HG03520 (cell line): ENCODE measurements around the gene KCTD7.
"Not testable (repeated sequence)": the region's sequence is repeated elsewhere in the genome, so short reads cannot be mapped to it uniquely, and the experiment has no call there.

Experiments
- ATAC-seq: cut with Tn5 transposase; IDR thresholded peaks from one replicate; pipeline ENCODE4 v1.9.1; 2021; ENCODE audit warnings: mild to moderate bottlenecking, moderate library complexity; ENCODE audit not compliant: unreplicated experiment

KCTD7 gene

DNA sequence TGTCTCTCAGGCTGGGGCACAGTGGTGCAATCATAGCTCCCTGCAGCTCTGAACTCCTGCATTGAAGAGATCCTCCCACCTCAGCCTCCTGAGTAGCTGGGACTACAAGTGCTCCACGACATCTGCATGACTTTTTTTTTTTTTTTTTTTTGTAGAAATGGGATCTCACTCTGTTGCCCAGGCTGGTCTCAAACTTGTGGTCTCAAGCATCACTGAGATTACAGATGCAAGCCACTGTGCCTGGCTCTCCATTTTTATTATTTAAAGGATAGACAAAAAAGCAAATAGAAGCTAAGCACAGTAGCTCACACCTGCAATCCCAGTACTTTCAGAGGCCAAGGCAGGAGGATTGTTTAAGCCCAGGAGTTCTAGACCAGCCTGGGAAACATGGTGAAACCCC, 13.0 kb upstream of the KCTD7 start:
- ATAC-seq, result no peak

DNA sequence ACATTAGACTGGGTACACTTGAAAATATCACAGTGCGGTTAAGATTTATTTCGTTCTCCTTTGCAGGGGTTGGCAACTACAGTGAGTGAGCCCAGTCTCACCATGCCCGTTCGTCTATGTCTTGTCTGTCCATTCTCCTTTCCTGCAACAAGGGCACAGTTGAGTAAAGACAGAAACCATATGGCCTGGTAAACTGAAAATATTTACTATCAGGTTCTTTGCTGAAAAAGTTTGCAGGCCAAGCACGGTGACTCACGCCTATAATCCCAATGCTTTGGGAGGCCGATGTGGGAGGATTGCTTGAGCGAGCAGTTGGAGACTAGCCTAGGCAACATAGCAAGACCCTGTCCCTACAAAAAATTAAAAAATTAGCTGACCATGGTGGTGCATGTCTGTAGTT, 11.4 kb upstream of the KCTD7 start:
- no peak for ATAC-seq

DNA sequence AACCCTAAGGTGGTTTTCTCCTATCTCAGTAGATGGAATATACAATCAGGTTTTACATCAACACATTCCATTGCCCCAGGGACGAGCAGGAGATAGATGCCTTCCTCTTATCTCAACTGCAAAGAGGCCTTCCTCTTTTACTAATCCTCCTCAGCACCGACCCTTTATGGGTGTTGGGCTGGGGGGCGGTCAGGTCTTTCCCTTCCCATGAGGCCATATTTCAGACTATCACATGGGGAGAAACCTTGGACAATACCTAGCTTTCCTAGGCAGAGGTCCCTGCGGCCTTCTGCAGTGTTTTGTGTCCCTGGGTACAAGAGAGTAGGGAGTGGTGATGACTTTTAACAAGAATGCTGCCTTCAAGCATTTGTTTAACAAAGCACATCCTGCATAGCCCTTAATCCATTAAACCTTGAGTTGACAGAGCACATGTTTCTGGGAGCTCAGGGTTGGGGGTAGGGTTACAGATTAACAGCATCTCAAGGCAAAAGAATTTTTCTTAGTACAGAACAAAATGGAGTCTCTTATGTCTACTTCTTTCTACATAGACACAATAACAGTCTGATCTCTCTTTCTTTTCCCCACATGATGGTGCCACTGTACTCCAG, 9.2 kb upstream of the KCTD7 start:
- ATAC-seq, result not testable (repeated sequence)

DNA sequence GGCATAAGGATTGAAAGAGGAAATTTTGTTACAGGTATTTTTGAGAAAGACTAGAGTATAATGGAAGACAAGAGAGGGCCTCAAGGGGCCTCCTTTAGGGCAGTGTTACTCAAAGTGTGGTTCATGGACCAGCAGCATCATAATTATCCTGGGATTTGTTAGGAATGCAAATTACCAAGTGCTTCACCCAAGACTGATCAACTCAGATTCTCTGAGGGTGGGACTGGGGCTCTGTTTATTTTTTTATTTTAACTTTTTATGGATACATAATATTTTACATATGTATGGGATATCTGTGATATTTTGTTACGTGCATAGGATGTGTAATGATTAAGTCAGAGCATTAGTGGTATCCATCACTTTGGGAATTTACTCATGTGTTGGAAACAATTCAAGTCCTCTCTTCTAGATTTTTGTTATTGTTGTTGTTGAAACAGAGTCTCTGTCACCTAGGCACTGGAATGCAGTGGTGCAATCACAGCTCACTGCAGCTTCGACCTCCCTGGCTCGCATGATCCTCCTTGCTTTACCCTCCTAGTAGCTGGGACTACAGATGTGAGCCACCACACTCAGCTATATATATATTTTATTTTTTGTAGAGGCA, 2.2 kb upstream of the KCTD7 start:
- no peak for ATAC-seq

DNA sequence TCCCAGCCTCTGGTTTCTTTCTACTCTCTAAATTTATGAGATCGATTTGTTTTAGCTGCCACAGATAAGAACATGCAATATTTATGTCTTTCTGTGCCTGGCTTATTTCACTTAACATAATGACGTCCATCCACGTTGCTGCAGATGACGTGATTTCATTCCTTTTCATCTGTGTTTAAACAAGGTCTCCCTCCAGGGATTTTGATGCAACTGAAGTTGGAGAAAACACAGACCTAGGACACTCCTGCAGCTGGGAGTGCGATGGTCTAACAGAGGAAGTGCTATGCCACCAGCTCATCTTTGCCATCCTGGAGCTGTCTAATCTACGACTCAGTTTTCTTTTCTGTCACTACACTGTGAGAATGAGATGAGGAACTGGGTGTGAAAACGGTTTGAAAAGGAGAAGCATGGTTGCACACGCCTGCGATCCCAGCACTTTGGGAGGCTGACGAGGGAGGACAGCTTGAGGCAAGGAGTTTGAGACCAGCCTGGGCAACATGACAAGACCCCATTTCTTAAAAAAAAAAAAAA, 1.5 kb upstream of the KCTD7 start:
- ATAC-seq, result no peak

DNA sequence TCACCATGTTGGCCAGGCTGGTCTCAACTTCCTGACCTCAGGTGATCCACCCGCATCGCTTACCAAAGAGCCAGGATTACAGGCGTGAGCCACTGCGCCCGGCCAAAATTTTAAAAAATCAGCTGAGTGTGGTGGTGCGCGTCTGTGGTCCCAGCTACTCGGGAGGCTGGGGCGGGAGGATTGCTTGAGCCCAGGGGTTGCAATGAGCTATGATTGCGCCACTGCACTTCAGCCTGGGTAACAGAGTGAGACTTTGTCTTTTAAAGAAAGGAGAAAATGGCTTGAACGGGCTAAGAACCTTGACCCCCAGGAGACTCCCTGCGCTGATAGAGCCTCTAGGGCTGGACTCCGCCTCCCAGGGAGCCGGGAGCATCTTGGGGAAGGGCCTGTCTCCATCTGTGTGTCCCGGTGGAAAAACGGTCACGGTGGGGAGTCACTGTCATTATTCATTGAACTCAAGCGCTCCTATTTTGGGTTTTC, 760 bp upstream of the KCTD7 start:
- no peak for ATAC-seq

DNA sequence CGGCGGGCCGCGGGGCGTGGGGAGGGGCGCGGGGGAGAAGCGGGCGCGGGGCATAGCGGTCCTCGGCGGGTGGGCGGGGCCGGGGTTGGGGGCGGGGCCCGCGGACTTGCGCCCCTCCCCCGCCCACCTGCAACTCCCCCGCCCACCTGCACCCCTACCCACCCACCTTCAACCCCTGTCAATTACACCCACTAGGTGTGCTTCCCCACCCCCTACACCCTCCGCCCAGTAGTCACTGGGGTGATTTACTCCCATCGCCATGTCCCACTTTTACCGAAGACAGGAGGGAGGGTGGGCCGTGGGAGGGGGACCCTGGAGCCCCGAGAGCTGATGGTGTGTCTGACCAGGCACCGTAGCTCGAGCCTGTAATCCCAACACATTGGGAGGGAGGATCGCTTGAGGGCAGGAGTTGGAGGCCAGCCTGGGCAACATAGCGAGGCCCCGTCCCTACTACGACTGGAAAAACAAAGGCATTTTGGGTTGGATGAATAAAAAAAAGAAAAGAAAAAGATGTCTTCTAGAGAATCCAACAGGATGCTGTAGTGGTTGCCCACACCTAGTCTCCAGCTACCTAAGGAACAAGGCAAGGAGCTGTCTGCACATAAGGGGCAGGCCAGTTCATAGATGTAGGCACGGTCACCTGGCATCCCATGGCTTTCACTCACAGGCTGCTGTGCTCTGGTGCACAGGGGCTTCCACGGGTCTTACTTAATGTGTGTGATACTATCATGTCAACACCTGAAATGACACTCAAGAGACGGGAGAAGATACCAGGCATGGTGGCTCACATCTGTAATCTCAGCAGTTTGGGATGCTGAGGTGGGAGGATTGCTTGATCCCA, 761 bp downstream of the KCTD7 start:
- no peak for ATAC-seq

DNA sequence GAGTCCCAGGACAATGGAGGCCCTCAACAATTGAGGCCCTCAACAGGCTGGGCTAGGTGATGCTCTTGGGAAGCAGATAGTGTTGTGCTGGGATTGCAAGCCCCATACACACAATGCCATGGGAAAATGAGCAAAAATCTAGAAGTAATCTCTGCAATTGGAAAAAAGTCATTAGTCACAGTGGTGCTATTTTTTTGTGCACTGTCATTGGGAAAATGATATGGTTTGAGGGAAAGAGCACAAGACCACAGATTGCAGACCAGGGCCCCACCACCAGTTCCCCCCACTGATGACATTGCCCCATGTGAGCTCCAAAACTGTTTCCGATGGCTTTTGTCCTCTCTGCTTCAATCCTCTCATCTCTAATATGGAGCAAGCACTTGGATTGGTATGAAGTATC, 1.9 kb downstream of the KCTD7 start:
- no peak for ATAC-seq

DNA sequence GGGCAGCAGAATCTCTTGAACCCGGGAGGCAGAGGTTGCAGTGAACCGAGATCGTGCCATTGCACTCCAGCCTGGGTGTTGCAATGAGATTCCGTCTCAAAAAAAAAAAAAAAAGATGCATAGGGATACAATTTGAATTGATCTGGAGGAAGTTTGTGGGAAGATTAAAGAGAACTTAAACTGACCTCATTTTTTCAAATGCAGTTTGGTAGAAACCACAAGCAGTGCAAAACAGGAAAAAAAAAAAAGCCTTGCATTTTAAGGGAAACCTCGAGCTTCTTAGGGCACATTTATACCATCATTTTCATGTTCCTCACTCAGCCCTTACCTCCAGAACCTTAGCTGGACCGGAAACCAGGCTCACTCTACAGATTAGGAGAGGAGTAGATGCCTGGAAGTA, 2.8 kb downstream of the KCTD7 start:
- ATAC-seq, result no peak

DNA sequence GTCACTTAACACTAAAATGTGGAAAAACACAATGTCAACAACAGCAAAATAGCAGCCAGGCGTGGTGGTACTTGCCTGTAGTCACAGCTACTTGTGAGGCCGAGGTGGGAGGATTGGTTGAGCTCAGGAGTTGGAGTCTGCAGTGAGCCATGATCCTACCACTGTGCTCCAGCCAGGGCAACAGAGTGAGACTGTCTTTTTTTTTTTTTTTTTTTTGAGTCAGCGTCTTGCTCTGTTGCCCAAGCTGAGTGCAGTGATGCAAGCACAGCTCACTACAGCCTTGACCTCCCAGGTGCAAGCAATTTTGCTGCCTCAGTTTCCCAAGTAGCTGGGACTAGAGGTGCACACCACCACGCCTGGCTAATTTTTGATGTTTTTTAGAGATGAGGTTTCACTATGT, 6.1 kb downstream of the KCTD7 start:
- ATAC-seq, result no peak

DNA sequence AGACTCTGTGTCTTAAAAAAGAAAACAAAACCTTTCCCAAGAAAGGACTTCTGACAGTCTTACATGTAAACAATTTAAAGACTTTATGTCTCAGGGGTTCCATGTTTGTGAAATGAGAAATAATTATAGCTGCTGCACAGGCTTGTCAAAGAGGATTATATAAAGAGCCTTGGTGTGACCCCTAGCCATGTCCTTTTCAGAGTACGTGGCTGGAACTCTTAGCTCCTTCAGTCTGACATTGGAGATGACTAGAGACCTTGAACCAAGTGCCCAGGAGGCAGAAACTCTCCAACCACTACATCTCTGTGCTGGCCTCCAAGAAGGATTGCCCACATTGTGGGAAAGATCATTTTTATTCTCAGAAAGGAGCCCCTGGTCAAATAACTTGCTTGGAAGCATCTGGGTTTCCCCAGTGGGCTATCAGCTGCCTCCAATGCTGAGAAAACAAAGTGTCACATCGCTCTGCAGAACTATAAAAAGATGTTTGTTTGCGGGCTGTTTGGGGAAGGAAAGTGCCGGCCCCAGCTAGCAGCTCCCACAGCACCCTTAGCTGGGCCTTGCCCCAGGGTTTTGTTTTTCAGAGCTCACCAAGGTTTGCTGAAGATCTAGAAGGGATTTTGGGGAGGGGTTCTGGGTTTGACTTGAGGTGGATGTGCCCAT, 6.8 kb downstream of the KCTD7 start:
- not testable (repeated sequence) for ATAC-seq

DNA sequence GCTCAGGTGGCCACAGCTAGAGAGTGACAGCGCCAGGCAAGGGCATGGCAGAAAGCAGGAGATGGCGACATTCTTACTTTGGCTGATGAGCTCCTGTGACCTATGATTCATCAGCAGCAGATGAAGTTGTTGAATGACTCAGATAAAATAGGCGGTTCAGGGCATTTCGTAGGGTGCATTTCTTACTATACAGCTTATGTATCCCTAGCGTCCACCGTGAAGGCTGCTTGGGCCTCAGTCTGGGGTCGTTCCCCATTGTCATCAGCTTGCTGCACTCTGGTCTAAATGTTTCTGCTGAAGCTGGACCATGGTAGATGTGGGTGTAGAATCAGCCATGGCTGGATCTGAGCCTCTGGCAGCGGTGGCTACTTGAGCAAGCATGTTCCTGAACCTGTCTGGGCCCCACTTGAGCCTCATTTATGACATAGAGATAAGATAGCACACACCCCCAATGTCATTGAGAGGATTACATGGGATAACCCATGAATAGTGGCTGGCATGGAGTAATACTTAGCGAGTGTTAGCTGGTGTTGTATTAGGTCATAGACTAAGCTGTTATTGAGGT, 7.4 kb downstream of the KCTD7 start:
- not testable (repeated sequence) for ATAC-seq

DNA sequence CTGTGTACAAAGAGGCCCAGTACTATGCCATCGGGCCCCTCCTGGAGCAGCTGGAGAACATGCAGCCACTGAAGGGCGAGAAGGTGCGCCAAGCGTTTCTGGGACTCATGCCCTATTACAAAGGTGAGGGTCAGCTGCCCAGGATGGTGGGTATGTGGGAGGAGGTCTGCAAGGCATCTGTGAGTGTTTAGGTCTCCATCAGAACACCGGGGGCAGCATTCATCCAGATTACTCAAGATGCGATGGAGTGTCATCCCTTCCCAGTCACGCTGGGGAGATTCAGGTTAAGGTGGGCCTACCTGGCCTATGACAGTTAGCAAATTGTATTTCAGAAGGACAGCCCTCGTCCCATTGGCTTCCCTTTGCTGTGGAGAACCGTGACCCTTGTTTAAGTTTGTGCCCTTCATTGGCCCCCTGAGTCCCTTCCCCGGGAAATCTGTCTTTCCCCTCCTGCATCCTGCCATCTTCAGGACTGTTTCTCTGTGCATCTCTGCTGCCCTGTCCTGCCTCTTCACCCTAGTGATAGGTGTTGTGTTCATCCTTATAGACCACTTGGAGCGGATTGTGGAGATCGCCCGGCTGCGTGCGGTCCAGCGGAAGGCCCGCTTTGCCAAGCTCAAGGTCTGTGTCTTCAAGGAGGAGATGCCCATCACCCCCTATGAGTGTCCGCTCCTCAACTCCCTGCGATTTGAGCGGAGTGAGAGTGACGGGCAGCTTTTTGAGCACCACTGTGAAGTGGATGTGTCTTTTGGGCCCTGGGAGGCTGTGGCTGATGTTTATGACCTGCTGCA, 9.8 kb downstream of the KCTD7 start:
- ATAC-seq, result no peak

DNA sequence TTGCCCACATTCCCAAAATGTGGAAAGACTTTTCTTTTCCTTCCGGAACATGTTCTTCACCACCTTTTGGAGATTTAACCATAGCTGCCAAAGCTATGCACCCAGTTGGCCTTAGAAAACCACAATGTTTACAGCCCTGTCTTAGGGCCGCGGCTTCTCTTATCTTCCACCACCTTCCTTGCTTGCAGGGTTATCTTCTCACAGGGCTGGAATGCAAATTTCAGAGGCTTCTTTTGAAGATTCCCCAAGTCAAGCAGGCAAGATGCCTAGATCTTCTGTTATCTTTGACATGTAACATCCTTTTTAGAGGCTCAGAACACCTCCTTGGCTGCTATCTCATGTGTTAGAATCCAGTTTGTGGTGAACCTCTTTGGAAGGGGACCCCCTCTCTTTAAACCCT, 11.1 kb downstream of the KCTD7 start:
- no peak for ATAC-seq

DNA sequence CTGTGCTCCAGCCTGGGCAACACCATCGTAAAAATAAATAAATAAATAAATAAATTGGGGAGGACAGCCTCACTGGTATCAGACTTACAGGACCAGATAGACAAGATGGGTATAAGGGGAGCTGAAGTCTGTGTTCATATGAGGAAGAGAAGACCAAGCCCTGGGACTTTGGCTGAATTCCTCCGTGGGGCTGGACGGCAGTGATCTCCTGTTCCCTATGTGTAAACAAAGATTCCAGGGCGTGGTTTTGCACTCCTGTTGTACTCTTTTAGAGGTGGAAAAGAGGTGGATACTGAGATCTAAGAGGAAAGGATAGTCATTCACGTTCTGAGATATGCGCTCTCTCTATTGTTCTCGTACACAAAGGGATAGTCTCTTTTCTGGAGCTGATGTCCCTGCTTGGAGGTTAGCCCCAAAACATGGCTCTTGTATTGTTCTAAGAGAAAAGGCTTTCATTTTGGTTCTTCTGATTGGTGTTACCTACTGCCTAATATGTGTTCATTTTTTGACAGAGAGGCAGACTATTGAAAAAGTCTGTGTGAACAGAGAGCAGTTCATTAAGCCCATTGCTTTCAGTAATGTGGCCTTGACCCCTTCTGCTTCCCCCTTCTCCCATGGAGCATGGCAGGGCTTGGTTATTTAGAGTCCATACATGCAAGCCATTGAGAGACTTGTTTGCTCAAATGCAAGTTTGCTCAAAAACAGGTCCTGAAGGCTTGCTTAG, 12.3 kb downstream of the KCTD7 start:
- no peak for ATAC-seq

DNA sequence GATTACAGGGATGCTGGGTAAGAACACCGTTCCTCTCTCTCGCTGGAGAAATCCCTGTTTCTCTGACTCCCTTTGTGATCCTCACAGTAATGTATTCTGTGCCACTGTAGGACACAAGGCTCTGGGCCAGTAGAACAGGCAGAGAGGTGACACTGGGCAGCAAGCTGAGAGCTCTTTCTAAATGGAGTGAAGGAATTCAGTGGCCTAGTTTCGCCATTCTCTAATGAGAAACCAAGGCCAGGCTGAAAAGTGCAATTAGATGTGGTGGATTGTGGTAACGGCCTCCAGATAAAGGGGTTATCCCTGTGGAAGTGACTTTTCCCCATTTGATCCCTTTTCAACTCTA, 12.8 kb downstream of the KCTD7 start:
- no peak for ATAC-seq

DNA sequence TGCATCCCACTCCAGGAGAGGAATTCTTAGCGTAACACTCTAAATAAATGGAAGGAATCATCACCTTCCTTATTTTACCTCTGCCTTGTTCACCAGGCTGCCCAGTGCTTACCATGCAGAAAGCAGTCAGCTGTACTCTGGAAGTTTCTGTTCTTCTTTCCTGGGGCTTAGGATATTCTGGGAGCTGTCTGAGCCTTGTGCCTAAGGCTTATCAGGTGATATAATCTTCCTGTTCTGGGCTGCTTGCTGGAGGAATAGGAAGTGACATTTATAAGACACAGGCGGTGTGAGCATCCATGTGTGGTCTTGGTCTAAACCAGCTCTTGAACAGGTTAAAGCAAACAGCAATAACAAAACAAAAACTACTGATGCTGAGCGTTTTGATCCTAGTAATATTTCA, 13.5 kb downstream of the KCTD7 start:
- ATAC-seq, result no peak

DNA sequence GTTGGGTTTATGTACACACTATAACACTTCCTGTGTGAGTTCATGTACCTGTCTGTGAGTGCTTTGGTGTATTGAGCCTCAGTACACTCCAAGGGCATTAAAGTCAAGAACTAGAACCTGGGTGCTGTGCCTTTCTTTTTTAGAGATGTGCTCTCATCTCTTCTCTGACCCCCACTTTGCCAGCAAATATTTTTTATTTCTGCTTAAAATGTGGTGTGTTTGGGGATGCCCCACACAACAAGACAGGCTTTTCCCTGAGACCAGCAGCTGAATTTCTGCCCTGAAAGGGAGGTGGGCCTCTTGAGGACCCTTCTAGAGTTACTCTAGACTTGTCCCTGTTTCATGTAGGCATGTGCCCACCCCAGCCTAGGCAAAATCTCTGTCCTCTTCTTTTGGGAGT, 14.3 kb downstream of the KCTD7 start:
- no peak for ATAC-seq

DNA sequence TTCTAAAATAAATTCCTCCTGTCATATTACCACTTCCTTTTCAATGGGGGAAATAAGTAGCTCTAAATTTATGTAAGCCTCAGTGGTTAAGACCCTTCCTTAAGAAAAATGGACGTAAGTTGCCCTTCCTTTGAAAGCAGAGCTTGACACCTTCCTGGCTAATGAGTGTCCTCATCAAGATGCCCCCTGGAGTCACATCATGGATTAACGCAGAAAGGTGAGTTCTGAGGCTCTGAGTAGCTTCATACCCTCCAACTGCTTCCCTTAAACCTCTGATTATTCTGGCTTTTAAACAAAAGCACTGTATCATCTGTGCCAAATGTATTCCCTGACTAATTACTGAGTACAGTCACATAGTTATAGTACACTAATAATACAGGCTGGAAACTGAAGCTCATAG, 14.7 kb downstream of the KCTD7 start:
- no peak for ATAC-seq

DNA sequence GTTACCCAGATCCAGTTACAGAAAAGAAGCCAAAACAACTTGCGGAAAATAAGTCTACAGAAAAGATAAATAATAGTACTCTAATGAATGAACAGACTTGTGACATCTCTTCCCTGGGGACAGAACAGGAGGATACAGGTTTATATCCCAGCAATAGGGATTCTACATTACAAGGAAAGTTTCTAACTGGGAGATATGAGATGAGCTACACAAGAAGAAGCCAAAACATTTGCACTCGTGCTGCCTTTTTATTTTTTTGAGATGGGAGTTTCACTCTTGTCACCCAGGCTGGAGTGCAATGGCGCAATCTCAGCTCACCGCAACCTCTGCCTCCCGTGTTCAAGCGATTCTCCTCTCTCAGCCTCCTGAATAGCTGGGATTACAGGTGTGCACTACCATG, 22.3 kb downstream of the KCTD7 start:
- not testable (repeated sequence) for ATAC-seq
